Epithelial cell of alveolus of lung (primary cell): ENCODE measurements around the gene MFAP3L. TPM values are rescaled to one million over a fixed set of nuclear protein-coding genes. Genes with fewer than 3 reads are reported as not detected.

Experiments used
- total RNA-seq: library from RNA; depleted of rRNA; stranded (reverse); fragments of >200 nt; gene quantifications from 2 replicates; pipeline ENCODE4 v1.2.1, GENCODE V29; 2015

The MFAP3L gene
- total RNA-seq = 0.24 and 2.5 TPM in 2 replicates

DNA sequence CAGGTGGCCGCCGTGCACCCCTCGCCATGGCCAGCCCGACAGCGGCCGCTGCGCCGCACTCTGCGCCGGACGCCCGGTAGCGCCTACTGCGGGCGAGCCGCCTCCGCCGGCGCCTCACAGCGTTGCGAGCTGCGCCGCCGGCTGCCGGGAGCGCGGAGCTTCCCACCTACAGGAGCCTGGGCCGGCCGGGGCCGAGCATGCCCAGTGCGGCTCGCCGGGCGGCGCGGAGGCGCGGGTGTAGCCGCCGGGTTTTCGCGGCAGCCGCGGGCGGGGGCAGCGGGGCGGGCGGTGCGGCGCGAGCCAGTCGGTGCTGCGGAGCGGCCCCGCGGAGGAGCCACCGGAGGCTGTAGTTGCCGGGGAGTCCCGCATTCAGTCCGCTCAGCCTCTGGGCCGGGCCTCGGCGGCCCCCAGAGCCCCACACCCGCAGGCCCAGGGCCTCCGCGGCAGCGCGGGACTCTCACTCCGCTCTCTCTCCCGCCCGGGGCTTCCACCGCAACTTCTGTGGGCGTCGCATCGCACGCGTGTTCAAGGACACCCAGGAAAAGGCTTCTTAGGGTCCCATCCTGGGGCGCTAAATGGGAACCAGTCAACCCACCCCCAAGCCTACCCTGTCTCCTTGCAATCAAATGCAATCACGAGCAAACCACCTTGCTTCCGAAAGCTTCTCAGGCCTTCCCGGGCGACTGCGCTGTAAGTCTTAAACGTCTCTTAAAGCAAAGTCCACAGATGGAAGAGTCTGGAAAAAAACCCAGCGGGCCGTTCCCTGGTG is at the start of gene MFAP3L:
Gene MFAP3L (minus strand): TSS at position 143 of the 769 bp plus-strand sequence. CDS start 20,518 bp downstream, outside the sequence.

Other genes with a start within 250 kb of the MFAP3L start
- 7.5 TPM in 2 replicates for gene AADAT, start 63.6 kb upstream of the MFAP3L start, total RNA-seq